Measurements from ENCODE around the gene CACNA2D3. TPM values are rescaled to one million over a fixed set of nuclear protein-coding genes. Genes with fewer than 3 reads are reported as not detected.

Gene CACNA2D3
- total RNA-seq, 1 donor, result 4.3 TPM

DNA sequence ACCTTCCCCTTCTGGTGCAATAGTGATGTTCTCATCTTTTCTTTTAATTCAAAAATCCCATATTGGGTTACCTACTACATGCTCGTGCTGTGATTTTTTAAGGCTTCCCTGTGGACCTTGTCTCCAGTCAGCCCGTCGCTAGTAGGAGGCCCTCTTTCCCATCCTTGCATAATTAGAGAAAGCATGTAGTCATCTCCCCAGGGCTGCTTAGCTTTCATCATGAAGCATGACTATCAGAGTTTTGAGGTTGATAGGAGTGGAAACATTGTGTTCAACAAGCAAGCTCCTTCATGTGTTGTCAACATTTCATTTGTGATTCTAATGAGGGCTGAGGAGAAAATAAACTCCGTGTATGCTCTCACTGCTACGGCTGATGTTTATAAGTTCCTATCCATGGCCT, 814.2 kb downstream of the CACNA2D3 start:
- TF ChIP-seq, protein P1, sequence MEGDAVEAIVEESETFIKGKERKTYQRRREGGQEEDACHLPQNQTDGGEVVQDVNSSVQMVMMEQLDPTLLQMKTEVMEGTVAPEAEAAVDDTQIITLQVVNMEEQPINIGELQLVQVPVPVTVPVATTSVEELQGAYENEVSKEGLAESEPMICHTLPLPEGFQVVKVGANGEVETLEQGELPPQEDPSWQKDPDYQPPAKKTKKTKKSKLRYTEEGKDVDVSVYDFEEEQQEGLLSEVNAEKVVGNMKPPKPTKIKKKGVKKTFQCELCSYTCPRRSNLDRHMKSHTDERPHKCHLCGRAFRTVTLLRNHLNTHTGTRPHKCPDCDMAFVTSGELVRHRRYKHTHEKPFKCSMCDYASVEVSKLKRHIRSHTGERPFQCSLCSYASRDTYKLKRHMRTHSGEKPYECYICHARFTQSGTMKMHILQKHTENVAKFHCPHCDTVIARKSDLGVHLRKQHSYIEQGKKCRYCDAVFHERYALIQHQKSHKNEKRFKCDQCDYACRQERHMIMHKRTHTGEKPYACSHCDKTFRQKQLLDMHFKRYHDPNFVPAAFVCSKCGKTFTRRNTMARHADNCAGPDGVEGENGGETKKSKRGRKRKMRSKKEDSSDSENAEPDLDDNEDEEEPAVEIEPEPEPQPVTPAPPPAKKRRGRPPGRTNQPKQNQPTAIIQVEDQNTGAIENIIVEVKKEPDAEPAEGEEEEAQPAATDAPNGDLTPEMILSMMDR (IDR thresholded peaks at IDR 0.05; ENCODE audit: insufficient read depth, low read depth, low read length), result no peak
- DNase-seq (ENCODE audit: low read depth), result no peak
- H3K4me3 ChIP-seq (ENCODE audit: low read depth, low read length), result no peak overlapping the region

DNA sequence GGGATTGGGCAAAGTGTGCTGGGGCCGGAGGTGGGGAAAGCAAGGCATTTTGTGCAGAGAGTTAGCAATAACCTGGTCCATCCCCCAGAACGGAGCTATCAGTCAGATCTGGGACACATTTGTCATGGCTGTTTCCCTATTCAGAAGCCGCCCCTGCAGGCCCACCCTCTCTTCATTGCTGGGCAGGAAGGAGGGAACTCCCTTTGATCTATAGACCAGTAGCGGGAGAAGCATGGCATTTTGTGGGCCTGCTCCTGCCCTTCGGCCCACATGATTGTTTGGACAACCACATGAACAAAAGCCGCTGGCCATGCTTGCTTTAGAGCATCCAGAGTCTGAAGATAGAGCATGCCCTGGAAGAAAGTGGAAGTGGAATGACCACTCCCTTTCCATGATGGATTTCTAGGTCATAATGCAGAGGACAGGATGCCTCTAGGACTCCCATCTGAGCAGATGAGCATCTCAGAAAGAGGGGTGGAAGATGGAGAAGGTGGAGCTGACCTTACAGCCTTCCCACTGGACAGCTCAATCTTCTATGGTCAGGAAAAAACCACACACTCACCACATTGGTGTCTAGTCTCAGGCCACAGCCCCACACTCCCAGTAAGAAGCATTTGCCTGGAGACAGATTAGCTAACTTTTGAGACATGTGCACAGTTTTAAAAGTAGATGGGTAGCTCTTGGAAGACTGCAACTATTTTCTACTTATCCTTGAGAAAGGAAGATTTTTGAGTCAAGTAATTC, 817.4 kb downstream of the CACNA2D3 start:
- TF ChIP-seq, protein P1 (IDR thresholded peaks at IDR 0.05; ENCODE audit: insufficient read depth, low read depth, low read length), result no peak
- H3K4me3 ChIP-seq (ENCODE audit: low read depth, low read length), result no peak overlapping the region
- DNase-seq (ENCODE audit: low read depth), result no peak

DNA sequence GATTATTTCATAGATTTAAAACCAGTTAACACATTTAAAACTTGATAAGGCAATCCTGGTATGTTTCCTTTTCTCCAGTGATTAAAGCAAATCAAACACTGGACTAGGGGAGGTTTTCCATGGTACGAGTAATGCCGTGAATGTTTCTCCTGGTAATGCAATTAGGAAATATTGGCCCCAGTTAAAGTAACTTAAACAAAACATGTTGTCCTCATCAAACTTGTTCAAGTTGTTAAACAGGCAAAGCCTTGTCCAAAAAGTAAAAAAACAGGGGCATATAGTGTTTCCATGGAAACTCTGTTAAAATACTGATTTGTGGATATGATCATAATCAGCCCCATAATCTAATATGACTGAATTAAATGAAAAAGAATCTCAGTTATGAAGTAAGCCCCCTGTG, 818.6 kb downstream of the CACNA2D3 start:
- no peak for DNase-seq (ENCODE audit: low read depth)
- TF ChIP-seq, protein P1 (IDR thresholded peaks at IDR 0.05; ENCODE audit: insufficient read depth, low read depth, low read length), result no peak
- no peak overlapping the region for H3K4me3 ChIP-seq (ENCODE audit: low read depth, low read length)

DNA sequence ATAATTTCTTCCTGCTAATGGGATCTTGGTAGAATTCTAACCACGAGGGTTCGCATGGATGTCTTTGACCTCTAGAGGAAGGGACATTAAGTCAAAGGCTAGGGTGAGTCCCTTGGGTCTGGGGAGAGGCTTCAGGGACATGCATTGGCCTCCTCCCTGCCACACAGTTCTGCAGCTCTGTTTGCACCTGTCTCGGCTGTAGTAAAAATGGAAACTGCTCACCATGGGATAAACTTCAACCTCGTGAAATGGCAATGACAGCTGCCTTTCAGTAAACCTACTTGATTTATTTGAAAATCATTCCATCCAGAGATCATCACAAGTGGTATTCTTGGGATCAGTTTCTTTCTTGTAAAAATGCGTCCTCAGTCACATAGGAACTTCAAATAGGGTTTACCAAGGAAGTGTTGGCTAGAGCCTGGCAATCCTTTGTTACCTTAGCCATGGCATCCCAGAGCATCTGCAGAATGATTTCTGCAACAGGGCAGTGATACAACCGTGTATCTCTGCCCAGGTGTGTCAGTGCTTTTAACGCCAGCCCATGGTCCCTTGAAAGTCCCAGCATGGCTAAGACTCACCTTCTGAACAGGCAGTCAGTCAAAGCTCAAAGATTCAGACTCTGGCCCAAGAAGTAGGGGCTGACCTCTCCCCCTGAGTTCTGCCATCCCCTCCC, 819.5 kb downstream of the CACNA2D3 start:
- H3K4me3 ChIP-seq (ENCODE audit: low read depth, low read length), result no peak overlapping the region
- DNase-seq (ENCODE audit: low read depth), result no peak
- TF ChIP-seq, protein P1 (IDR thresholded peaks at IDR 0.05; ENCODE audit: insufficient read depth, low read depth, low read length), result no peak

DNA sequence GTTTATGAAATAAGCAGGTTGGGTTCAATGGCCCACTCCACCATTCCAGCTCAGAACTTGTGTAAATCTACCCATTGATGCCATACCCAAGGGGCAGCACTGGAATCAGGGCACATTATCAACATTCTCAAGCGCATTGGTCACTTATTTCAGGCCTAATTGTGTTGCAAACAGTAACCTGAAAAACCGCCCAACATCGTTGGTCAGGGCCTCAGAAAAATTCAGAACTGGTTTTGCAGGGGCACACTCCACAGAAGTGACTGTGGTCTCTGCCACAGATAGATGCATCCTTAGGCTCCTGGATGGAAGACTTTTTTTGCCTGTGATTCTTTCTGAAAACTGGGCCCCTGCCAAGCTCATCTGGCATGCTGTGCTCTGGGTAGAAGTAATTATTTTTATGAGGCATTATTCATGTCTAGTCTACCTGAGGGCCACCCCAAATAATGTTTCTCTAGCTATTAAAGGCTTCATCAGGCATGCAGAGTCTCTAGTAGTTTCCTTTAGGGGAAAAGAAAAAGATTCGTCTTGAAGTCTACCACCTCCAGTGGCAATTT, 827.2 kb downstream of the CACNA2D3 start:
- DNase-seq (ENCODE audit: low read depth), result no peak
- TF ChIP-seq, protein P1 (IDR thresholded peaks at IDR 0.05; ENCODE audit: insufficient read depth, low read depth, low read length), result no peak
- no peak overlapping the region for H3K4me3 ChIP-seq (ENCODE audit: low read depth, low read length)

DNA sequence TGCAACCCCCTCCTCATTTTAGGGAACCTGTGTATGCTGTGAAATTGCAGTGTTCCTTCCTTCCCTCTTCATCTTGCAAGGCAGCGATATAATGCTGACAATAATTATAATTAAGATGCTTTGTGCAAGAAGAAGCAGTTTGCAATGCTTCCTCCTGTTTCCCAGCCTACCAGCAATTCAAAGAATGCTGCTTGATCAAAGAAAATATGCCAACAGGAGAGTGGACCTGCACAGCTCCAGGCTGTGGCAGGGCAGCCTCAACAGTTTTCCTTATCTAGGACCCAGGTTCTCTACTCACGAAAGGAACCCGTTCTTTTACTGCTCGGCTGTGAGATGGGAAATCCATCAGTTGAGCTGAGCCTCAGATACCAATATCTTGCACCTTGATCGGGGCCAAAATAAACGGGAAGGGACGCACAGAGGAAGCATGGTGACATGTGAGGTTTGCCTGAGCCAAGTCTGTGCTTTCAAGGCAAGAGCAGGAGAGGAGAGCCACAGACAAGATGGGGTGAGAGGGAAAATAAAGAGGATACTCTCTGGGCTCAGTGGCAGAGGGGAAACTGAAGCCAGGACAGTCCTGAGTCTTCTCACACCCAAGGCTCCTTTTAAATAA, 828.1 kb downstream of the CACNA2D3 start:
- H3K4me3 ChIP-seq (ENCODE audit: low read depth, low read length), result no peak overlapping the region
- TF ChIP-seq, protein P1 (IDR thresholded peaks at IDR 0.05; ENCODE audit: insufficient read depth, low read depth, low read length), result no peak

More for the DNA sequence above, 828.1 kb downstream of the CACNA2D3 start:
- DNase-seq (ENCODE audit: low read depth), result no peak
